Measurements from ENCODE around the gene POLR3E. TPM values are rescaled to one million over a fixed set of nuclear protein-coding genes. Genes with fewer than 3 reads are reported as not detected.

POLR3E gene
- total RNA-seq, 1 experiment from 2014 or later = 70.9 TPM

- H3K79me2 ChIP-seq (ENCODE audit: low read depth) = no peaks in the 10 kb centered on the region
- no peak overlapping the region for H3K27ac ChIP-seq
- POLR2A ChIA-PET (ENCODE audit: unreplicated experiment) = no interaction called here
- DNase-seq = no peak
- no TSS peak for BruUV-seq (replicated peaks)
- TF ChIP-seq, protein P1, sequence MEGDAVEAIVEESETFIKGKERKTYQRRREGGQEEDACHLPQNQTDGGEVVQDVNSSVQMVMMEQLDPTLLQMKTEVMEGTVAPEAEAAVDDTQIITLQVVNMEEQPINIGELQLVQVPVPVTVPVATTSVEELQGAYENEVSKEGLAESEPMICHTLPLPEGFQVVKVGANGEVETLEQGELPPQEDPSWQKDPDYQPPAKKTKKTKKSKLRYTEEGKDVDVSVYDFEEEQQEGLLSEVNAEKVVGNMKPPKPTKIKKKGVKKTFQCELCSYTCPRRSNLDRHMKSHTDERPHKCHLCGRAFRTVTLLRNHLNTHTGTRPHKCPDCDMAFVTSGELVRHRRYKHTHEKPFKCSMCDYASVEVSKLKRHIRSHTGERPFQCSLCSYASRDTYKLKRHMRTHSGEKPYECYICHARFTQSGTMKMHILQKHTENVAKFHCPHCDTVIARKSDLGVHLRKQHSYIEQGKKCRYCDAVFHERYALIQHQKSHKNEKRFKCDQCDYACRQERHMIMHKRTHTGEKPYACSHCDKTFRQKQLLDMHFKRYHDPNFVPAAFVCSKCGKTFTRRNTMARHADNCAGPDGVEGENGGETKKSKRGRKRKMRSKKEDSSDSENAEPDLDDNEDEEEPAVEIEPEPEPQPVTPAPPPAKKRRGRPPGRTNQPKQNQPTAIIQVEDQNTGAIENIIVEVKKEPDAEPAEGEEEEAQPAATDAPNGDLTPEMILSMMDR (conservative IDR thresholded peaks at IDR 0.05) = no peak
- no peak for TF ChIP-seq EZH2 (IDR thresholded peaks at IDR 0.05; ENCODE audit: low read depth)
- H3K4me2 ChIP-seq = no peak overlapping the region
- no peak overlapping the region for H3K4me3 ChIP-seq
- H3F3A ChIP-seq (ENCODE audit: insufficient read depth, low read depth) = no peaks in the 10 kb centered on the region
- CTCF ChIA-PET = no interaction called here
- H3K9me2 ChIP-seq (ENCODE audit: insufficient read depth) = no peaks in the 10 kb centered on the region
- no peak overlapping the region for H2AFZ ChIP-seq
- H3K9me3 ChIP-seq (ENCODE audit: insufficient read depth, low read depth) = no peaks in the 10 kb centered on the region
- H3K27me3 ChIP-seq (ENCODE audit: insufficient read depth, low read depth) = no peaks in the 10 kb centered on the region
- intact Hi-C loops (cut with micrococcal nuclease; ENCODE audit: unreplicated experiment) = no loop called here
- no peaks in the 10 kb centered on the region for H4K20me1 ChIP-seq (ENCODE audit: insufficient read depth)
- peaks cover 2% of the 10 kb centered on the region; the same call in 1 of the 2 replicates for H3K36me3 ChIP-seq (ENCODE audit: low read depth)
- H3K4me1 ChIP-seq (replicated peaks; ENCODE audit: insufficient read depth) = no peaks in the 10 kb centered on the region
Observed at GRCh38 chr16:22265351-22265750, 31.9 kb upstream of the POLR3E start.

- POLR2A ChIA-PET (ENCODE audit: unreplicated experiment) = no interaction called here
- no peak for TF ChIP-seq EZH2 (IDR thresholded peaks at IDR 0.05; ENCODE audit: low read depth)
- TF ChIP-seq, protein P1 (conservative IDR thresholded peaks at IDR 0.05) = no peak
- H3K36me3 ChIP-seq (ENCODE audit: low read depth) = no peaks in the 10 kb centered on the region
- no TSS peak for BruUV-seq (replicated peaks)
- intact Hi-C loops (cut with micrococcal nuclease; ENCODE audit: unreplicated experiment) = no loop called here
- CTCF ChIA-PET = no interaction called here
- H3K4me2 ChIP-seq = no peak overlapping the region
- no peaks in the 10 kb centered on the region for H3K4me1 ChIP-seq (replicated peaks; ENCODE audit: insufficient read depth)
- H3K79me2 ChIP-seq (ENCODE audit: low read depth) = no peaks in the 10 kb centered on the region
- no peaks in the 10 kb centered on the region for H3K9me3 ChIP-seq (ENCODE audit: insufficient read depth, low read depth)
- H3K27me3 ChIP-seq (ENCODE audit: insufficient read depth, low read depth) = no peaks in the 10 kb centered on the region
- H4K20me1 ChIP-seq (ENCODE audit: insufficient read depth) = no peaks in the 10 kb centered on the region
- no peaks in the 10 kb centered on the region for H3K9me2 ChIP-seq (ENCODE audit: insufficient read depth)
- DNase-seq = no peak
- H3K27ac ChIP-seq = no peak overlapping the region
- no peak overlapping the region for H3K4me3 ChIP-seq
- H2AFZ ChIP-seq = no peak overlapping the region
- H3F3A ChIP-seq (ENCODE audit: insufficient read depth, low read depth) = no peaks in the 10 kb centered on the region
Observed at GRCh38 chr16:22266546-22266945, 30.7 kb upstream of the POLR3E start.

DNA sequence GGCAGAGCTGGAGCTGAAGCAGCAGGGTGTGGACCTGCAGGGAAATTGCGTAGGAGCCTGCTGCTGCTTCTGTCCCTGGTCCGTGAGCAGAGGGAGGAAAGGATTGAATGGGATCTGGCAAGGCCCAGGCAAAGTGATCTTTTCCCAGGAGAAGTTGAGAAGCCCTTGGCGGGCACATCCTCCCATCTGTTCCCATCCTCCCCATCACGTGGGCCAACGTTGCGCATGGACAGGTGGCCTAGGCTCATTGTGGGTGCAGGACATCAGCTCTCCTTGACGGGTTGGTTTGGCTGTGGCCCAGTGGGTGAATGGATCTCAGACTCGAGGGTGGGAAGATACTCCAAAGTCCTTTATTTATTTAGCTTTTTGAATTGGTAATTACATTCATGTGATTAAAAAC lies 29.4 kb upstream of the POLR3E start:
- no peak for DNase-seq
- Histone ChIP-seq H3K9me3 (ENCODE audit: insufficient read depth, low read depth) (no peaks in the 10 kb centered on the region), H3F3A (ENCODE audit: insufficient read depth, low read depth) (no peaks in the 10 kb centered on the region), H3K27me3 (ENCODE audit: insufficient read depth, low read depth) (no peaks in the 10 kb centered on the region), H3K4me2 (no peak overlapping the region), H3K4me1 (replicated peaks; ENCODE audit: insufficient read depth) (no peaks in the 10 kb centered on the region), H3K4me3 (no peak overlapping the region), H2AFZ (no peak overlapping the region), H3K36me3 (ENCODE audit: low read depth) (no peaks in the 10 kb centered on the region), H3K9me2 (ENCODE audit: insufficient read depth) (no peaks in the 10 kb centered on the region), H4K20me1 (ENCODE audit: insufficient read depth) (no peaks in the 10 kb centered on the region), H3K27ac (no peak overlapping the region), H3K79me2 (ENCODE audit: low read depth) (no peaks in the 10 kb centered on the region)
- ChIA-PET CTCF (interaction anchor here (0.6 kb wide), 1 partner anchor 16 kb away, joined by 8 read pairs; no protein-coding TSS in a partner anchor), POLR2A (ENCODE audit: unreplicated experiment) (no interaction called here)
- intact Hi-C loops (cut with micrococcal nuclease; ENCODE audit: unreplicated experiment) = no loop called here
- TF ChIP-seq EZH2 (IDR thresholded peaks at IDR 0.05; ENCODE audit: low read depth) = no peak
- TF ChIP-seq, protein P1 (conservative IDR thresholded peaks at IDR 0.05) = no peak
- no TSS peak for BruUV-seq (replicated peaks)
